ENCODE data around the gene PCK1.

PCK1 gene

DNA sequence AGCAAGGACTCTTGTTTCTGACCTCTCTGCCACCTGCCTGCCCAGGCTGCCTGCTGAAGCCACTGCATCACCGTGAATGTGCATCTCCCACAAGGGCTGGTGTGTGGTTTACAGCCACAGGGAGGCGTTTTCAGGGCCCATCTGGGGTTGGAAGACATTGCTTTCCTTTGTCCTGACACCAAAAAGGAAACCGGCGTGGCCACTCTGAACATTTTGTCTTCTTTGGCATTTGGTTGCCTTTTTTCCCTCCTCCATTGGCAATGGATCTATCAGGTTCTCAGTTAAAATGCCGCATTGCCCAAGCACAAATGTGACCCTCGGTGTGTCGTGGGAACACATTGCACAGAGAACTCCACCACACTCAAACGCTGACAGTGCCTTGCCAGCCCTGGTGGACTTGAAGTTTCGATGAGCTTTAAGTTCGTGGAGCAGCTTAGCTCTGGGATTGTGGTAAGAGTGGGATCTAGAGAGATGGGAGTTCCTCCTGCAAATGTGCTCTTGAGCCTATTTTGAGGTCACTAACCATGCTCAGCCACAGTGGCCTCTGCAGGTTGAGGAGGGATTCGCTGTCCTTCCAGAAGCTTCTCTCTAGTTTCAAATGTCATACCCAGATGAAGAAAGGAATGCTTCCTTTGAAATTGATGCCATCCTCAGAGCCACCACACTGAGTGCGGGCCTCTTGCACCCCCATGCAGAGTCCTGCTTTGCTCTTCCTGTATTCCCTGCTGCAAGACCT lies 14.8 kb upstream of the PCK1 start:
- TF ChIP-seq, protein P1, sequence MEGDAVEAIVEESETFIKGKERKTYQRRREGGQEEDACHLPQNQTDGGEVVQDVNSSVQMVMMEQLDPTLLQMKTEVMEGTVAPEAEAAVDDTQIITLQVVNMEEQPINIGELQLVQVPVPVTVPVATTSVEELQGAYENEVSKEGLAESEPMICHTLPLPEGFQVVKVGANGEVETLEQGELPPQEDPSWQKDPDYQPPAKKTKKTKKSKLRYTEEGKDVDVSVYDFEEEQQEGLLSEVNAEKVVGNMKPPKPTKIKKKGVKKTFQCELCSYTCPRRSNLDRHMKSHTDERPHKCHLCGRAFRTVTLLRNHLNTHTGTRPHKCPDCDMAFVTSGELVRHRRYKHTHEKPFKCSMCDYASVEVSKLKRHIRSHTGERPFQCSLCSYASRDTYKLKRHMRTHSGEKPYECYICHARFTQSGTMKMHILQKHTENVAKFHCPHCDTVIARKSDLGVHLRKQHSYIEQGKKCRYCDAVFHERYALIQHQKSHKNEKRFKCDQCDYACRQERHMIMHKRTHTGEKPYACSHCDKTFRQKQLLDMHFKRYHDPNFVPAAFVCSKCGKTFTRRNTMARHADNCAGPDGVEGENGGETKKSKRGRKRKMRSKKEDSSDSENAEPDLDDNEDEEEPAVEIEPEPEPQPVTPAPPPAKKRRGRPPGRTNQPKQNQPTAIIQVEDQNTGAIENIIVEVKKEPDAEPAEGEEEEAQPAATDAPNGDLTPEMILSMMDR (IDR thresholded peaks at IDR 0.05; ENCODE audit: unreplicated experiment in 3 of 3), result no peak
- Mint-ChIP-seq H3K27me3 (ENCODE audit: low read depth) (peaks cover 29% of the 10 kb centered on the region), H3K27ac (no peak overlapping the region), H3K4me3 (no peak overlapping the region), H3K36me3 (ENCODE audit: low read depth) (no peaks in the 10 kb centered on the region), H3K9me3 (no peaks in the 10 kb centered on the region), H3K4me1 (peaks cover 7% of the 10 kb centered on the region)

DNA sequence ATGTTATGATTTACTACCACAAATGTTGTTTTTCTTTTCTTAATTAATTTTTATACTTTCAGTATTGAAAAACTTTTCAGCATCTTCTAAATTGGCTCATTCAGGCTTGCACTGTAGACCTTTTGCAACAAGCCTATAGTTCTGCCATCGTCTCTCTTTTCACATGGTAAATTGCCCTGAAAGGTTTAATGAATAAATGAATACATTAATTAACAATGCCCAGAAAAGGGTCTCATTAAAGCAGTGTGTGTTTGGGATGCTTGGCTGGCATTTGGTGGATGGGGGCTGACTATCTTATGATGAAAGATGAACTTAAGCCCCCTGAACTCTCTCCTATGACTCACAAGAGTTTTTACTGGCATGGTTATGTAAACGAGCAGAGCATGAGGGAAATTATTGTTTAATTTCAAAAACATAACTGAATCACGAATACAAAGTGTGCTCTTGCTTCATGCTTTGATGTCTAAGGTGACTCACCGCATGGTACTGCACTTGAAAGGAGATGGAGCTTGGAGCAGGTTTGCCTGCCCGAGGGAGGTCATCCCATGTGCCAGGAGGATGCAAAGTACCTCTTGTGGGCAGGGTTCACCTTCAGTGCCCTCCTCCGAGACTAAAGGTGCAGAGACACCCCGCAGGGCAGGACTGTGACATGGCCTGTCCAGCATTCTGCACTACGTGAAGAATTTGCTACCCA lies 13.8 kb upstream of the PCK1 start:
- no peak overlapping the region for H3K27ac Mint-ChIP-seq
- peaks cover 4% of the 10 kb centered on the region for H3K4me1 Mint-ChIP-seq
- TF ChIP-seq, protein P1 (IDR thresholded peaks at IDR 0.05; ENCODE audit: unreplicated experiment in 3 of 3), result no peak
- no peaks in the 10 kb centered on the region for H3K36me3 Mint-ChIP-seq (ENCODE audit: low read depth)
- peaks cover 35% of the 10 kb centered on the region for H3K27me3 Mint-ChIP-seq (ENCODE audit: low read depth)
- no peak overlapping the region for H3K4me3 Mint-ChIP-seq
- no peaks in the 10 kb centered on the region for H3K9me3 Mint-ChIP-seq

DNA sequence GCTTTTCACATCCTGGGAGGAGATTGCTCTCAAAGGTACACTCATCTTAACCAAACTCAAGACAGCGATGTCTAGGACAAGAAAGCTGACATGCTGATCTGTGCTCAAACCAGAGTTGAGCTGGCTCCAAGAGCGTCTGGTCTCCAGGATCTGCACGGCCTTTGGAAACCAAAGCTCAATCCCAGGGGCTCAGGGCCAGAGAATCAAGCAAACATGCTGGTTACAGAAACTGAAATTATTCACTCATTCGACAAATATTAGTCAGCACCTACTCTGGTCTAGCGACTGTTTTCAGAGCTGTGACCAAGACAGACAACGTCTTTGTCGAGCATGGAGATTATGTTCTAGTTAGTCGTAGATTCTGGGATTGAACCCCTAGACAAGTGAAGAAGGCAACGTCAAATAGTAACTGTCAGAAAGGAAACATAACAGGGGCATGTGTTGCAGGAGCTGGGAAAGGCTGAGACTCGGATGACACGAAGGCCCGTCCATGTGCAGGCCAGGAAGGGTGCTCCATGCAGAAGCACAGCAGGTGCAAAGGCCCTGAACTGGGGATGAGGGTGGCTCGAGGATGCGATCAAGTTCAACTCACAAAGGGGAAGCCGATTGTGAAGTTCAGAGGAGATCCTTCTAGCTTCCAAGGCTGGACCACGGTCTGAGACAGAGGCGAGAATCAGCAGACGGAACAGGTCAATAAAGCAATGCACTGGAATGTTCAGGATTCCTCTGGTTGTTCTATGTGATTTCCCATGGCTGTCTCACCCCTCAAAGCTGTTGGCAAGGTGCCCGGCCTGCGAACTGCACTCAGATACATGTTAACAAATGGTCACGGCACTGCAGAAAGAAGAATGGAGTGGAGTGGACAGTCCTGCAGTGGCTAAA lies 12.5 kb upstream of the PCK1 start:
- Mint-ChIP-seq H3K9me3 (no peaks in the 10 kb centered on the region), H3K4me1 (peaks cover 4% of the 10 kb centered on the region), H3K27me3 (ENCODE audit: low read depth) (peaks cover 31% of the 10 kb centered on the region), H3K36me3 (ENCODE audit: low read depth) (no peaks in the 10 kb centered on the region), H3K4me3 (no peak overlapping the region), H3K27ac (no peak overlapping the region)
- TF ChIP-seq, protein P1 (IDR thresholded peaks at IDR 0.05; ENCODE audit: unreplicated experiment in 3 of 3), result no peak

DNA sequence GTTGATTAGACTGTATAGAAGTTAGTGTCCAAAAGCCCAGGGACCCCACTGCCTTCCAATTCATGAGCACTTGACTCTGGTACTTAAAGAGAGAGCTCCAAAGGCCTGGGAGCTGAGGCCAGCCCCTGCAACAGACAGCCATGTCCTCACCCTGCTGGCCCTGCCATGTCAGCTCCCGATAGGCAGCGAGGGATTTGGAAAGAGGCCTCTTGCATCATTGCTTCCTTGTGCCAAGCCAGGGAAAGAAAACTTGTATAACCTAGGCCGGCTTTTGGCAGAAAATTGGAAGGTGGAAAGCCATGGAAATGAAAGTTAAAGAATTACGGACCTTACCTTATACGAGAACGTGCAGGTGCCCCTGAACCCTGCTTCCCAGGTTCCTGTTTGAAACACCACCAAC lies 8.4 kb upstream of the PCK1 start:
- Mint-ChIP-seq H3K27me3 (ENCODE audit: low read depth) (peaks cover 54% of the 10 kb centered on the region), H3K9me3 (no peaks in the 10 kb centered on the region), H3K4me3 (no peak overlapping the region), H3K27ac (no peak overlapping the region), H3K4me1 (no peaks in the 10 kb centered on the region), H3K36me3 (ENCODE audit: low read depth) (no peaks in the 10 kb centered on the region)
- TF ChIP-seq, protein P1 (IDR thresholded peaks at IDR 0.05; ENCODE audit: unreplicated experiment in 3 of 3), result no peak

DNA sequence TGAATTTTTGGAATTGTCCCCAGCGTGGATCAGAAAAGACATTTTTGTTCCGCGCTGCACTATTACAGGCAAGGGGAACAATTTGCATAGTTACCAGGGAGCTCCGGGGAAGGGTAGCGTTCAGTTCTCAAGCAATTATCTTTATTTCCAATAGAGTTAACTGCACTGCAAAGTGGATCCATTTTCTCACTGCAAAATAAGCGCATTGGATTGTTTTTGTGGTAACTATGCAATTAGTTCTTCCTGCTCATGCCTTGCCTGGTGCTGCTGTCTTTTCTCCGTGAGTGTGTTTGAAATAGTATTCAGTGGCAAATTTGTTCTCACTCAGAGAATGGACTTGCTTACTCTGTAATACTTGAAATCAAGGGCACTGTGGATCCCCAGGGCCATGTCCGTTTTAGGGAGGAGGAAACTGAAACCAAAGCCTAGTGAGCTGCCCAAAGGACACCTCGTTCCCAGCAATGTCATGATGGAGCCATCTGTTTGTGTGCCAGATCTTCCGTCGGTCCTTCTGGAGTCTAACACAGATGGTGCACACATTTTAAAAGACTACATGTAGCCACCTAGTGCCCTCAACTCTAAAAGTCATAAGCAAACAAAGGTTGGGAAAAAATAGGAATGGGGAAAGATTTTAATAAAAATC lies 7.4 kb upstream of the PCK1 start:
- Mint-ChIP-seq H3K9me3 (no peaks in the 10 kb centered on the region), H3K36me3 (ENCODE audit: low read depth) (no peaks in the 10 kb centered on the region), H3K4me1 (no peaks in the 10 kb centered on the region), H3K4me3 (no peak overlapping the region), H3K27ac (no peak overlapping the region), H3K27me3 (ENCODE audit: low read depth) (peaks cover 59% of the 10 kb centered on the region)
- TF ChIP-seq, protein P1 (IDR thresholded peaks at IDR 0.05; ENCODE audit: unreplicated experiment in 3 of 3), result no peak

Measured in nephron (organoid).